HCT116 (cell line): ENCODE measurements around the gene TAF3. TPM values are rescaled to one million over a fixed set of nuclear protein-coding genes. Genes with fewer than 3 reads are reported as not detected.

ENCODE experiments used
- ATAC-seq: fragments of 200-7000 bp; cut with Tn5 transposase; 2 replicates; pipeline ENCODE4 v1.9.1; 2020; ENCODE audit warnings: mild to moderate bottlenecking, moderate library complexity
- BruUV-seq: library from RNA; stranded (reverse); fragments of 400-500 nt; replicated peaks from 2 replicates; lab custom pipeline; 2021; lab: Mats Ljungman, UMichigan
- CTCF ChIA-PET: fragments of 300-600 bp; sonication (Branson Sonifier 250); formaldehyde crosslinking; loops from one replicate; lab custom pipeline; 2021; ENCODE audit warnings: antibody characterized with exemption; lab: Charles Lee
- POLR2A ChIA-PET: fragments of 300-600, 350-600 bp; sonication (Branson Sonifier 250); formaldehyde crosslinking; loops from one replicate; lab custom pipeline; 2021; ENCODE audit warnings: antibody characterized with exemption; lab: Charles Lee
- RAD21 ChIA-PET, 2 experiments: fragments of 300-600 bp; sonication (Branson Sonifier 250); formaldehyde crosslinking; loops; one replicate each; lab custom pipeline; 2023; ENCODE audit warnings: low total read pairs in 2 of 2; ENCODE audit not compliant: uncharacterized antibody in 2 of 2, unreplicated experiment in 2 of 2, low non-redundant PET in 1 of 2; lab: Charles Lee
- DNase-seq: peaks from one replicate; pipeline ENCODE4 v3.0.0-alpha.2; 2010; ENCODE audit warnings: low read depth, low spot score
- H2AFZ ChIP-seq: fragments of 200-600 bp; shearing (Covaris generic), sonication (generic); 2 replicates; pipeline ENCODE4 v1.6.1; 2017; ENCODE audit warnings: low read depth, mixed run types, mixed read lengths, antibody characterized with exemption, low read length; ENCODE audit not compliant: poor library complexity, severe bottlenecking
- H3K27ac ChIP-seq: 2 replicates; pipeline ENCODE4 v1.5.1; 2012; ENCODE audit warnings: low read depth, low read length
- H3K27me3 ChIP-seq: fragments of 200-600 bp; sonication (generic); 2 replicates; pipeline ENCODE4 v1.6.1; 2016; ENCODE audit warnings: mixed run types, low read length, mixed read lengths; ENCODE audit not compliant: insufficient read depth
- H3K36me3 ChIP-seq, 2 experiments: fragments of 200-500 bp in 1 of 2; fragments of 200-600 bp in 1 of 2; sonication (Bioruptor generic) in 1 of 2; sonication (generic) in 1 of 2; 2 replicates each; pipeline versions ENCODE4 v1.5.1 to v1.6.1; 2014 to 2016; ENCODE audit warnings: low read length in 2 of 2, inconsistent platforms in 1 of 2, mixed read lengths in 1 of 2, mixed run types in 1 of 2; ENCODE audit not compliant: insufficient read depth in 2 of 2, control insufficient read depth in 1 of 2
- H3K4me1 ChIP-seq, 2 experiments: fragments of 200-600 bp in 1 of 2; sonication (generic) in 1 of 2; 2 replicates each; pipeline versions ENCODE4 v1.5.1 to v1.6.1; 2012 to 2017; ENCODE audit warnings: low read length in 2 of 2, inconsistent platforms in 1 of 2, mild to moderate bottlenecking in 1 of 2, mixed read lengths in 1 of 2, mixed run types in 1 of 2, moderate library complexity in 1 of 2; ENCODE audit not compliant: insufficient read depth in 2 of 2, control insufficient read depth in 1 of 2
- H3K4me2 ChIP-seq: fragments of 200-600 bp; sonication (generic); 2 replicates; pipeline ENCODE4 v1.6.1; 2017; ENCODE audit warnings: mixed run types, low read length, mixed read lengths
- H3K4me3 ChIP-seq, 2 experiments: fragments of 200-600 bp in 1 of 2; sonication (generic) in 1 of 2; replicated peaks in 1 of 2; 2 replicates each; pipeline ENCODE4 v1.5.1; 2011 to 2016; ENCODE audit warnings: low read length in 2 of 2, control low read depth in 1 of 2, low read depth in 1 of 2, mild to moderate bottlenecking in 1 of 2, mixed read lengths in 1 of 2, mixed run types in 1 of 2
- H3K79me2 ChIP-seq: fragments of 200-600 bp; sonication (generic); 2 replicates; pipeline ENCODE4 v1.6.1; 2017; ENCODE audit warnings: mild to moderate bottlenecking, mixed run types, low read length, moderate library complexity, mixed read lengths; ENCODE audit not compliant: insufficient read depth
- H3K9ac ChIP-seq: fragments of 200-600 bp; sonication (generic); 2 replicates; pipeline ENCODE4 v1.6.1; 2016; ENCODE audit warnings: low read length, mixed read lengths
- H3K9me2 ChIP-seq: fragments of 200-600 bp; sonication (generic), shearing (Covaris generic); 2 replicates; pipeline ENCODE4 v1.6.1; 2017; ENCODE audit warnings: mixed run types, mild to moderate bottlenecking, moderate library complexity; ENCODE audit not compliant: insufficient read depth
- H3K9me3 ChIP-seq, 2 experiments: fragments of 200-500 bp in 1 of 2; fragments of 200-600 bp in 1 of 2; sonication (Bioruptor generic) in 1 of 2; sonication (generic) in 1 of 2; 2 replicates each; pipeline ENCODE4 v1.6.1; 2014 to 2017; ENCODE audit warnings: low read length in 2 of 2, mixed read lengths in 2 of 2, inconsistent platforms in 1 of 2, low read depth in 1 of 2, mild to moderate bottlenecking in 1 of 2, mixed run types in 1 of 2, moderate library complexity in 1 of 2; ENCODE audit not compliant: control insufficient read depth in 1 of 2, insufficient read depth in 1 of 2
- H4K20me1 ChIP-seq: fragments of 200-600 bp; sonication (generic), shearing (Covaris generic); 2 replicates; pipeline ENCODE4 v1.6.1; 2017; ENCODE audit warnings: mixed run types, mild to moderate bottlenecking, moderate library complexity; ENCODE audit not compliant: insufficient read depth
- ATF3 ChIP-seq: IDR thresholded peaks from 2 replicates; pipeline ENCODE4 v1.6.1; 2012
- CEBPB ChIP-seq: IDR thresholded peaks from 2 replicates; pipeline ENCODE4 v1.6.1; 2012; ENCODE audit warnings: low read depth
- CTCF ChIP-seq, 3 experiments: fragments of 200-600 bp in 1 of 3; sonication (generic) in 1 of 3; IDR thresholded peaks in 2 of 3; conservative IDR thresholded peaks in 1 of 3; 2 replicates each; pipeline ENCODE4 v1.5.1; 2012 to 2017; ENCODE audit warnings: low read depth in 2 of 3, low read length in 2 of 3, antibody characterized with exemption in 1 of 3, borderline replicate concordance in 1 of 3, control low read depth in 1 of 3, mild to moderate bottlenecking in 1 of 3, mixed read lengths in 1 of 3, mixed run types in 1 of 3, moderate library complexity in 1 of 3; ENCODE audit not compliant: insufficient read depth in 1 of 3
- EGR1 ChIP-seq: IDR thresholded peaks from 2 replicates; pipeline ENCODE4 v1.6.1; 2012; ENCODE audit warnings: low read depth
- ELF1 ChIP-seq: IDR thresholded peaks from 2 replicates; pipeline ENCODE4 v1.6.1; 2012; ENCODE audit warnings: low read depth, borderline replicate concordance
- EZH2 ChIP-seq: fragments of 200-600 bp; sonication (generic); IDR thresholded peaks from 2 replicates; pipeline ENCODE4 v1.6.1; 2017; ENCODE audit warnings: antibody characterized with exemption, mixed run types
- EZH2phosphoT487 ChIP-seq: fragments of 200-600 bp; IDR thresholded peaks from 2 replicates; pipeline ENCODE4 v1.6.1; 2018; ENCODE audit warnings: antibody characterized with exemption, borderline replicate concordance
- MAX ChIP-seq: IDR thresholded peaks from 2 replicates; pipeline ENCODE4 v1.6.1; 2012
- POLR2A ChIP-seq: IDR thresholded peaks from 2 replicates; pipeline ENCODE4 v1.7.0; 2011; ENCODE audit warnings: borderline replicate concordance; ENCODE audit not compliant: insufficient read depth, insufficient read length; ENCODE audit errors: extremely low read depth
- RAD21 ChIP-seq: IDR thresholded peaks from 2 replicates; pipeline ENCODE4 v1.6.1; 2012; ENCODE audit warnings: low read depth, mild to moderate bottlenecking
- SIN3A ChIP-seq: IDR thresholded peaks from 2 replicates; pipeline ENCODE4 v1.6.1; 2012; ENCODE audit warnings: low read depth
- SP1 ChIP-seq: IDR thresholded peaks from 2 replicates; pipeline ENCODE4 v1.6.1; 2012; ENCODE audit warnings: low read depth
- TCF7L2 ChIP-seq: IDR thresholded peaks from 2 replicates; pipeline ENCODE4 v1.7.0; 2011; ENCODE audit warnings: borderline replicate concordance, inconsistent platforms; ENCODE audit not compliant: insufficient read depth, insufficient read length; ENCODE audit errors: extremely low read depth
- YY1 ChIP-seq: IDR thresholded peaks from 2 replicates; pipeline ENCODE4 v1.6.1; 2011; ENCODE audit warnings: low read length, low read depth, moderate library complexity, mild to moderate bottlenecking; ENCODE audit not compliant: insufficient replicate concordance; ENCODE audit errors: extremely low read depth
- ZBTB33 ChIP-seq: IDR thresholded peaks from 2 replicates; pipeline ENCODE4 v1.6.1; 2011; ENCODE audit warnings: mild to moderate bottlenecking, low read length, moderate library complexity; ENCODE audit not compliant: insufficient replicate concordance; ENCODE audit errors: extremely low read depth
- ZFX ChIP-seq: fragments of 450-650 bp; IDR thresholded peaks from 2 replicates; pipeline ENCODE4 v1.6.1; 2017
- intact Hi-C: fragments of 100-400 bp; cut with micrococcal nuclease; formaldehyde crosslinking; loops from 2 replicates; pipeline ENCODE4 v1.10.0; 2022
- total RNA-seq: library from RNA; stranded (reverse); gene quantifications from one replicate; pipeline ENCODE4 v1.2.1, GENCODE V29; 2021; ENCODE audit not compliant: unreplicated experiment

The TAF3 gene
- total RNA-seq, 1 experiment from 2014 or later: 8.0 TPM

GRCh38 chr10:7833210-7833609, 14.9 kb downstream of the TAF3 start:
- ATAC-seq (no peak), DNase-seq (no peak)
- CTCF ChIA-PET: no interaction called here
- no peak overlapping the region for H3K4me2 ChIP-seq
- H3K9me3 ChIP-seq: no peaks in the 10 kb centered on the region
- H2AFZ ChIP-seq: no peak overlapping the region
- RAD21 ChIA-PET: no interaction called here
- peaks cover 25% of the 10 kb centered on the region for H3K79me2 ChIP-seq
- no peak overlapping the region for H3K9ac ChIP-seq
- intact Hi-C loops: no loop called here
- H3K4me3 ChIP-seq: no peak overlapping the region
- no peak overlapping the region for H3K27ac ChIP-seq
- no peaks in the 10 kb centered on the region for H3K36me3 ChIP-seq
- TF ChIP-seq RAD21 (no peak), ATF3 (no peak), CEBPB (no peak), EZH2 (no peak), ELF1 (no peak), EZH2phosphoT487 (no peak), CTCF (IDR thresholded peaks at IDR 0.05 in 2 of 3, conservative IDR thresholded peaks at IDR 0.05 in 1 of 3; ENCODE audit: borderline replicate concordance in 1 of 3, insufficient read depth in 1 of 3, low read depth in 2 of 3, low read length in 2 of 3) (no peak), EGR1 (no peak), YY1 (no peak), ZFX (no peak), SP1 (no peak), MAX (no peak), POLR2A (no peak), TCF7L2 (no peak), ZBTB33 (no peak), SIN3A (no peak)
- BruUV-seq: no TSS peak
- POLR2A ChIA-PET: no interaction called here
- H3K4me1 ChIP-seq: no peaks in the 10 kb centered on the region
- no peaks in the 10 kb centered on the region for H4K20me1 ChIP-seq
- no peaks in the 10 kb centered on the region for H3K27me3 ChIP-seq
- no peaks in the 10 kb centered on the region for H3K9me2 ChIP-seq
